Stimulated activated CD8-positive, alpha-beta memory T cell treated with anti-CD3 and anti-CD28 coated beads, Interleukin-2, amount 100 ng/mL, for 48 hours (primary cell): ENCODE results near the gene RNF13.
"Not testable (repeated sequence)": the region's sequence is repeated elsewhere in the genome, so short reads cannot be mapped to it uniquely, and the experiment has no call there.

Experiments used
- DNase-seq, 2 donors: peaks; one replicate each; pipeline ENCODE4 v3.0.0-alpha.2; 2020; ENCODE audit warnings: low read depth in 2 of 2

RNF13 gene

DNA sequence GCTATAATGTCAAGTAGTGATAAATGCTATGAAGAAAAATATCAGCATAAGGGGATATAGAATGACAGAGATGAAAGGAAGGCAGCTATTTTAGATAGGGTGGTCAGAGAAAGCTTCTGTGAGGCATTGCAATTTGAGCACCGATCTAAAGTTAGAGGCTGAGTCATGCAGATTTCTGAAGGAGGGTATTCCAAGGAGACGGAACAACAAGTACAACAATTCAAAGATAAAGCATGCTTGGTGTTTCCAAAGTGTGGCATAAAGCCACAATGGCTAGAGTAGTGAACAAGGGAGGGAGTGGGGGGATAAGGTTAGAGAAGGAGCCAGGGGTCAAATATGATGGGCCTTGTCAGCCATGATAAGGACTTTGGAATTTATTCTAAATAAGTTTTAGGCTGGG, 85.8 kb downstream of the RNF13 start:
- no peak for DNase-seq

DNA sequence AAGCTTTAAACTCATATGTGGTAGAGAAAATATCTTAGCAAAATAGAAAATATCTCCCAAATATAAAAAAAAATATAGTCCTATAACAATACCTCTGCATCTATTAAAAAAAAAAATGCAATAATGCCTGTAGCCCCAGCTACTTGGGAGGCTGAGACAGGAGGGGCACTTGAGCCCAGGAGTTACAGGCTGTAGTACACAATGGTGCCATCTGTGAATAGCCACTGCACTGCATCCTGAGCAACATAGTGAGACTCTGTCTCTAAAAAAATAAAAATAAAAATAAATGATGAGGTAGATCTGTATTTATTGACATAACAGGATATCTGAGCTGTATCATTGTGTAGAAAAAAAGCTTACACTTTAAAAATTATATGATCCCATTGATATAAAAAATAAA, 87.3 kb downstream of the RNF13 start:
- no peak for DNase-seq

DNA sequence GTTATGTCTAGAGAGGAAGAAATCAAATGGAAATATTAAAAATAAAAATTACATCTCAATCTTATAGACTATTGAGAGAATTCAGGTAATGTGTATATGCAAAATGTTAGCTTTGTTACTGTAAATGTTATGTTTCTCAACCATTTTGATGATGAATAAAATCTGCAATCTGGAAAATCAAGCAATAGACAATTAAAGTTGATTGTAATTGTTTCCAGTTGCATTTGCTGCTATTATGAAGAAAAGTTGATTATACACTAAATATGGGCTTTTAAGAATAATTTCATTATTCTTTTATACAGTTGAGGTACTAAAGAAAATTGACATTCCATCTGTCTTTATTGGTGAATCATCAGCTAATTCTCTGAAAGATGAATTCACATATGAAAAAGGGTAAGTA, 88.8 kb downstream of the RNF13 start:
- no peak for DNase-seq

- DNase-seq, result no peak
Observed at GRCh38 chr3:149902498-149903139, 89.6 kb downstream of the RNF13 start.

DNA sequence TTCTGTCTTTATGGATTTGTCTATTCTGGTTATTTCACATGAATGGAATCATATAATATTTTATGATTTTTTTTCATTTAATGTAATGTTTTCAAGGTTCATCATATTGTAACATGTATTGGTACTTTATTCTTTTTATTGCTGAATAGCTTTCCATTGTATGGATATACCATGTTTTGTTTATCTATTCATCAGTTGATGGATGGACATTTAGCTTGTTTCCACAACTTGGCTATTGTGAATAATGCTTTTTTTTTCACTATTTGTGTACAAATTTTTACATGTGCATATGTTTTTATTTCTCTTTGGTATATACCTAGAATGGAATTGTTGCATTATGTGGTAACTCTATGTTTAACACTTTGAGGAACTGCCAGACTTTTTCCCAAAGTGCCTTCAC, 93.0 kb downstream of the RNF13 start:
- DNase-seq, result no peak

DNA sequence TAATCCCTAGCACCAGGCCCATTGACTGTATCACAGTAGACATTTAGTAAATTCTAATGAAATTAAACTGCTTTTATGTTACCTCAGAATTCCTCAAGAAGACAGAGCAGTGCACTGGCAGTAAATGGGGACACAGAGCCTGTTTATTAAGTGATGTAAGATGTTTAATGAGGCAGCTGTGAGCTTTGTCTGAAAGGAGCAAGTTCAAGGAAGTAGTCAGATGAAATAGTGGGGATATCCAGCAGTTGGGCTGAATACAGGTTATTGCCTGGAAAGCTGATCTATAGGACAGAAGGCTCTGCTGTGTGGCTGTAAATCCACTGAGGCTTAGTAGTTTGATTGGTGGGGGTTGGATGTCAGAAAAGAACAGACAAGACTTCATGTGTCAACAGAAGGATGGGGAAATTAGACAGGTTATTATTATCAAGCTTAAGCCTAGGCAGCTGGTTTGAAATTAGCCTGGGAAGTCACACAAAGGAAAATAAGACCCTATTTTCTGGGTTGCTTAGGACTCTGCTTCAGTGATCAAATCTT, 95.5 kb downstream of the RNF13 start:
- DNase-seq, result no peak

- no peak for DNase-seq
Observed at GRCh38 chr3:149909923-149910322, 96.9 kb downstream of the RNF13 start.

DNA sequence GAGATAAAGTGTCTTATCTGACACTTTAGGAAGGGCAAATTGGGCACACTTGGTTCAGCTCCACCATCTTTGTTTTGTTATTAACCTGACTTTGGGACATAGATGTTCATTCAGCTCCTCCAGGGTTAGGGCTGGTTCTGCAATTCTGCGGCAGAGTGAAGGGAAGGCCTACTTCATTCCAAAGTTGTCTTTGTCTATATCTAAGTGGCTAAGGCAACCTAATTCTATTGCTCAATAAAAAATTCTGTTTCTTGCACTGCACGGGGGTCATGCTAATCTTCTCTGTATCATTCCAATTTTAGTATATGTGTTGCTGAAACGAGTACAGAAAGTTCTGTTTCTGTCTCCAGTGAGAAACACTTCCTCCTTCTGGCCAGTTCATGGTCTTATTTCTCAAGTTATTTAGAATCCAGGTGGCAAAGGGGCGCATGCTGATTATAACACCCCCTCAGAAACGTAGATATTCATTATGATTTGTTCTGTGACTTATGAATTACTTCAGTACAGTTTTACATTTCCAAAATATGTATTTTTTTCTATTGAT, 104.2 kb downstream of the RNF13 start:
- DNase-seq, result no peak

- DNase-seq, result no peak
Observed at GRCh38 chr3:149919509-149919908, 106.5 kb downstream of the RNF13 start.

GRCh38 chr3:149920119-149920518, 107.1 kb downstream of the RNF13 start:
- DNase-seq, result no peak

GRCh38 chr3:149933008-149933407, 120.0 kb downstream of the RNF13 start:
- DNase-seq, result no peak

- DNase-seq, result no peak
Observed at GRCh38 chr3:149933858-149934257, 120.8 kb downstream of the RNF13 start.

- no peak for DNase-seq
Observed at GRCh38 chr3:149934524-149934923, 121.5 kb downstream of the RNF13 start.

DNA sequence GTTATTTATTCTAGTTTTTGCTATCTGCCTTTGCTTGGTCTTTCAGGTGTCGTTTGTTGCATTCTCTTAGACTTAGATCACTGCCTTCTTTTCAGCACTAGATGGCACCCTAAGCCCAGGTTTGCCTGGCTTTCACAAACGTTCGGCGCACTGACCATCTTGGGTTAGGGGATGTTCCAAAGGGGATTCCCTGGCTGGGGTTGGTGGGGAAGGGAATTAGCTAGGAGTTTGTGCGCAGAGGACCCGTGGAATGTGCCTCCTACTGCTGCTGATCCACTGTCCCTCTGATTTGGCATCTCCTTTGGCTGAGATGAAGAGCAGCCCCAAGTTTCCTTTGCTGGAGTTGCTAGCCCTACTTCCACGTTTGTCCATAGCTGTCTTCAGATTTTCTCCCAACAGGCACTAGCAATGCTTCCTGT, 123.8 kb downstream of the RNF13 start:
- peak; percentile 2 for DNase-seq

- not testable (repeated sequence) for DNase-seq
Observed at GRCh38 chr3:149938392-149939055, 125.5 kb downstream of the RNF13 start.

GRCh38 chr3:149941186-149941585, 128.2 kb downstream of the RNF13 start:
- no peak for DNase-seq

DNA sequence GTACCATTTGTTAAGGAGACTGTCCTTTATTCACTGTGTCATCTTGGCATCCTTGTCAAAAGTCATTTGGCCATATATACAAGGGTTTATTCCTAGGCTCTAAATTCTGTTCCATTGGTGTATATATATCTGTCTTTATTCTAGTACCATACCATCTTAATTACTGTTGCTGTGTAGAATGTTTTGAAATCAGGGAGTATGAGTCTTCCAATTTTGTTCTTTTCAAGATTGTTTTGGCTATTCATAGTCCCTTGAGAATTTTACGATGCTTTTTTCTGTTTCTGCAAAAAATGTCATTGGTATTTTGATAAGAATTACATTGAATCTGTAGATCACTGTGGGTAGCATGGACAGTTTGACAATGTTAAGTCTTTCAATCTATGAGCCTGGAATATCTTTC, 128.9 kb downstream of the RNF13 start:
- DNase-seq, result no peak

- no peak for DNase-seq
Observed at GRCh38 chr3:149942409-149942808, 129.4 kb downstream of the RNF13 start.

DNA sequence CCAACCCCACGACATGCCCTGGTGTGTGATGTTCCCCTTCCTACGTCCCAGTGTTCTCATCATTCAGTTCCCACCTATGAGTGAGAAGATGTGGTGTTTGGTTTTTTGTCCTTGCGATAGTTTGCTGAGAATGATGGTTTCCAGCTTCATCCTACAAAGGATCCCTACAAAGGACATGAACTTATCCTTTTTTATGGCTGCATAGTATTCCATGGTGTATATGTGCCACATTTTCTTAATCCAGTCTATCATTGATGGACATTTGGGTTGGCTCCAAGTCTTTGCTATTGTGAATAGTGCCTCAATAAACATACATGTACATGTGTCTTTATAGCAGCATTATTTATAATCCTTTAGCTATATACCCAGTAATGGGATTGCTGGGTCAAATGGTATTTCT, 131.0 kb downstream of the RNF13 start:
- DNase-seq, result not testable (repeated sequence)

GRCh38 chr3:149947231-149947630, 134.2 kb downstream of the RNF13 start:
- no peak for DNase-seq

DNA sequence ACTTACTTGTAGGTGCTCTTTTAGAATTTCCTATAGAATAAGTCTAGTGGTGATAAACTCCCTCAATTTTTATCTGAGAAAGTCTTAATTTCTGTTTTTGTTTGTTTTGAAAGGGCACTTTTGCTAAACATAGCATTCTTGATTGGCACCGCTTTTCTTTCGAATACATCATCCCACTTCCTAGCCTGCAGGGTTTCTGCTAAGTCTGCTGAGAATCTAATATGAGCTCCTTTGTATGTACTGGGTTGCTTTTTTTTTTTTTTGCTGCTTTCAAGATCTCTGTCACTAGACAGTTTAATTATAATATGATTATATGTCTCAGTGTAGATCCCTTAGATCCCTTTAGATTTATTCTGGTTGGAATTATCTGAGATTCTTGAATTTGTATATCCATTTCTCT, 136.2 kb downstream of the RNF13 start:
- DNase-seq, result no peak

DNA sequence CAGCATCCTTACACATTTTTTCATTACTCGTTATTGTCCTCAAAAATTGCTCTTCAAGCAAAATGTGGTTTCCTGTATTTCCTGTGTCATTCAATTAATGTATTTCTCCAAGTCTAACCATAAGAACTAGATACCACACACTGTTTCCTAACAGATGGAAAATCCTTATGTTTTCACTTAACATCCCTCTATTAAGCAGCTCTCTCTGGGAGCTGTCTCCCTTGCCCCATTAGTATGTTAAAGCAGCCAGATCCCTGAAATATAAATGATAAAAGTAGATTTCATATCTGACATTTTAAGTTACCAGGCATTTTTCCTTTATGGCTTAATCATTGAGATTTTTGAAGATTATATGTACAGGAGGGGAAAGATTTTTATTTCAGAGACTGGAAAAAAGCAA, 141.8 kb downstream of the RNF13 start:
- no peak for DNase-seq

DNA sequence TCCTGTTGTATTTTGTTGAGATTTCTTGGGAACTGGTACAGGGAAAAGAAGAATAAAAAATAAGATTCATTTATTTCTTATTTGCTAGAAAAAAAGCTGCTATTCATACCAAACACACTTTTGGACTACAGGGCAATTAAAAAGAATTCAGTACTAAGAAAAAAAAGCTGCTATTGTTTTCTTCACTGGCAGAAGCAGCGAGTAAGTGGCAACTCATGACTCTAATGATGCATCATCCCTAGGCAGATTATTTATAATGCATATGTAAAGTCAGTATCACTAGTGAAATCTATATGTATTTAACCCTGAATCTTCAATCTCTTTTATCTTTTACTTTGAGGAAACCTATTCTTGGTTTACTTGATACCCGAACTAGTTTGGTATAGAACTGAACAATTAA, 142.4 kb downstream of the RNF13 start:
- DNase-seq, result no peak
